Glomerular visceral epithelial cell (primary cell): ENCODE results near the gene MUC5AC.

Source experiments
- DNase-seq: peaks from one replicate; pipeline ENCODE4 v3.0.0-alpha.2; 2016; ENCODE audit errors: extremely low spot score

Gene MUC5AC

GRCh38 chr11:1225386-1226225, 67.9 kb downstream of the MUC5AC start:
- no peak for DNase-seq

GRCh38 chr11:1226226-1226985, 68.7 kb downstream of the MUC5AC start:
- no peak for DNase-seq

- no peak for DNase-seq
Measured at GRCh38 chr11:1226986-1227550, 69.3 kb downstream of the MUC5AC start.

- no peak for DNase-seq
Measured at GRCh38 chr11:1227551-1228100, 69.9 kb downstream of the MUC5AC start.

GRCh38 chr11:1228101-1228821, 70.5 kb downstream of the MUC5AC start:
- DNase-seq: no peak

GRCh38 chr11:1228921-1229451, 71.2 kb downstream of the MUC5AC start:
- DNase-seq: no peak

- DNase-seq: no peak
Measured at GRCh38 chr11:1229471-1230120, 71.8 kb downstream of the MUC5AC start.

GRCh38 chr11:1230121-1230455, 72.3 kb downstream of the MUC5AC start:
- DNase-seq: no peak

- no peak for DNase-seq
Measured at GRCh38 chr11:1230456-1231395, 73.0 kb downstream of the MUC5AC start.

GRCh38 chr11:1231396-1232020, 73.8 kb downstream of the MUC5AC start:
- DNase-seq: no peak

GRCh38 chr11:1232021-1232882, 74.5 kb downstream of the MUC5AC start:
- DNase-seq: no peak

GRCh38 chr11:1232883-1233321, 75.1 kb downstream of the MUC5AC start:
- no peak for DNase-seq

GRCh38 chr11:1233351-1234053, 75.7 kb downstream of the MUC5AC start:
- DNase-seq: no peak

GRCh38 chr11:1234054-1234720, 76.4 kb downstream of the MUC5AC start:
- DNase-seq: no peak

- DNase-seq: no peak
Measured at GRCh38 chr11:1234771-1235305, 77.1 kb downstream of the MUC5AC start.

GRCh38 chr11:1235306-1235900, 77.7 kb downstream of the MUC5AC start:
- no peak for DNase-seq

- DNase-seq: no peak
Measured at GRCh38 chr11:1235901-1236315, 78.2 kb downstream of the MUC5AC start.
